SHP77 (cell line): Measurements from ENCODE around the gene PHKB.
"Not testable (repeated sequence)": the region's sequence is repeated elsewhere in the genome, so short reads cannot be mapped to it uniquely, and the experiment has no call there.

ENCODE experiments used
- DNase-seq, 2 experiments: peaks; one replicate each; lab custom pipeline; 2025; lab: John Stamatoyannopoulos, UW

PHKB gene

DNA sequence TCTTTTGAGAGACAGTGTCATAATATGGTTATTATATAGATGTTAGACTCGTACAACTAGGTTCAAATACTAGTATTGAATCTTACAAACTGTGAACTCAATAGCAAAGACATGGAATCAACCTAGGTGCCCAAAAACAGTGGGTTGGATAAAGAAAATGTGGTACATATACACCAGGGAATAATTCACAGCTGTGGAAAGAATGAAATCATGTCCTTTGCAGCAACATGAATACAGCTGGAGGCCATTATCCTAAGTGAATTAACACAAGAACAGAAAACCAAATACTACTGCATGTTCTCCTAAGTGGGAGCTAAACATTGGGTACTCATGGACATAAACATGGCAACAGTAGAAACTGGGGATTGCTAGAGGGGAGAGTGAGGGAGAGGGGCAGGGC lies 8.1 kb downstream of the PHKB start:
- no peak for DNase-seq

DNA sequence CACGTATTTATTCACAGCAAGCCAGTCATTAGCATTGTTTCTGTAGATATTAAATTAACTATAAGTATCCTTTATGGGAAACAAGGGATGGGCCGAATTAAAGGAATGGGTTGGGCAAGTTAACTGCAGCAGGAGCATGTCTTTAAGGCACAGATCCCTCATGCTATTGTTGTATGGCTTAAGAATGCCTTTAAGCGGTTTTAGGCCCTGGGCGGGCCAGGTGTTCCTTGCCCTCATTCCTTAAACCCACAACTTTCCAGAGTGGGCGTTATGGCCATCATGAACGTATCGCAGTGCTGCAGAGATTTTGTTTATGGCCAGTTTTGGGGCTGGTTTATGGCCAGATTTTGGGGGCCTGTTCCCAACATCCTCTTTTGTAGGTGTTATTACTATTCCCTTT lies 9.1 kb downstream of the PHKB start:
- DNase-seq = no peak

DNA sequence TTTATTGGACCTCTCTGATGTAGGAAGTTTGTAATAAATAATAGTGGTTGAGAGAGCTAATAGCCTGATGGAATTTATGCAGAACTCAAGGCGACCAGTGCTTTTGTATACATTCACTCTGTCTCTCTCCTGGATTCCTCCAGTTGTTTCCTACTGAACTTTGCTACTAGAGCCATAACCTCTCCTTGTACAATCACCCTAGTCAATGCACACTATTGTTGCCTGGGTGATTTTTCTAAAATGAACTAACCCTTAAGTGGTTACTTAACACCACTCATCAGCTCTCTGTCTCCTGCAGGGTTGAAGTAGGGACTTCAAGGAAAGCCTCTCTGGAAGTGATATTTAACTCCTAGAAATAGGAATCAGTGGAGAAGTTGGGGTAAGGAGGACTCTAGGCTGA lies 9.7 kb downstream of the PHKB start:
- no peak for DNase-seq

DNA sequence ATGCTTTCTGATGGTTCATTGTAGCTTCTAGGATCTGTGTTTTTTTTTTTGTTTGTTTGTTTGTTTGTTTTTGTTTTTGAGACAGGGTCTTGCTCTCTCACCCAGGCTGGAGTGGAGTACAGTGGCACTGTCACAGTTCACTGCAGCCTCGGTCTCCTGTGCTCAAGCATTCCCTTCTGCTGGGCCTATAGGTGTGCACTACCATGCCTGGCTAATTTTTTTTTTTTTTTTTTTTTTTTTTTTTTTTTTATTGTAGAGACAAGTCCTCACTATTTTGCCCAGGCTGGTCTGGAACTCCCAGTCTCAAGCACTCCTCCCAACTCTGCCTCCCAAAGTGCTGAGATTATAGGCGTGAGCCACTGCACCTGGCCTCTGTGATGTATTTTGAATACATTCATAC lies 11.9 kb downstream of the PHKB start:
- not testable (repeated sequence) for DNase-seq

DNA sequence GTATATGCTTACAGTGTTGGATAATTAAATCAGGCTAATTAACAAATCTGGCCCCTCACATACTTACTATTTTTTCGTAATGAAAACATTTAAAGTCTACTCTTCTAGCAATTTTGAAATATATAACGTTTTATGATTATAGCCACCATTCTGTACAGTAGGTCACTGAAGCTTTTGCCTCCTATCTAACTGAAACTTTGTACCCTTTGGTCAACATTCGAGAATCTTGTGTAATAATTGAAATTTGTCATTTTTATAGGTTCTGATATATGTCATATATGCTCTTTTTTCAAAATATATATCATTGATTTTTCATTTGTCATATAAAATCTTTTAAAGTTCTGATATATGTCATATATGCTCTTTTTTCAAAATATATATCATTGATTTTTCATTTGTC lies 12.7 kb downstream of the PHKB start:
- DNase-seq = no peak

DNA sequence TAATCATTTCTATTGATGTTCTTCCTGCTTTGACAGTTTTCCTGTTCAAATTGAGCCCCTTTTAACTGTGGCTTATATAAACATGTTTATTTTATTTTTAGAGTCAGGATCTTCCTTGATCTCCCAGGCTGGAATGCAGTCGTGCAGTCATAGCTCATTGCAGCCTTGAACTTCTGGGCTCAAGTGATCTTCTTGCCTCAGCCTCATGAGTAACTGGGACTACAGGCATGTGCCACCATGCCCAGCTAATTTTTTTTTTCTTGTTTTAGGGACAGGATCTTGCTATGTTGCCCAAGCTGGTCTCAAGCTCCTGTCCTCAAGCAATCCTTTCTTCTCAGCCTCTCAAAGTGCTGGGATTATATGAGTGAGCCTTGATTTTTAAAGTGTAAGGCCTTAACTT lies 14.7 kb downstream of the PHKB start:
- DNase-seq = no peak

DNA sequence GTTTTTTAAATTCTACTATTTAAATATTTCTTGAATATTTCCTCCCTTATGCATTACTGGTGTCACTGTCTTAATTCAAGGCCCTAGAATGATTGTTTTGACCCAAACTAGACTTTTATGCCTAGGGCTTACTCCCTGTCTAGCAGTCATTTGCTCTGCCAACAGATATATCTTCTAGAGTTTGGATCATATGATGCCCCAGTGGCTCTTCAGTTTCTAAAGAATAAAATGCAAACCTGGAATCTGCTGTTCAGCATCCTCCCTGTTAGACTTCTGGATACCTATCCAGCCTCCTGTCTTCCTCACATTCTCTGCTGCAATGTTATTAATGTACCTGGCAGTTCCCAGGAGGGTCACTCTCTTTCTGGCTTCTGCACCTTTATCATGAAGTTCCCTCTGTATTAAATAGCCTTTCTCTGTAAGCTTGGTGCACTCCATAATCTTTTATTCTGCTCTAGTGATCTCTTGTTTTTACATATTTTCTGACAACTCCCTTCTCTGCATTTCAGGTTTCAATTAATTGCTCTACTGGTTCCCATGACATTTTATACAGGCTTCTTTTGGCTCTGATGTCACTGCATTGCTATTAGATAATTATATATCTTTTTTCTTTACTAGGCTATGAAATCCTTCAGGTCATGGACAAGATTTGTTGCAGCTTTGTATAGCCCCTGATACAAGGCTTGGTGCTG lies 15.7 kb downstream of the PHKB start:
- no peak for DNase-seq

DNA sequence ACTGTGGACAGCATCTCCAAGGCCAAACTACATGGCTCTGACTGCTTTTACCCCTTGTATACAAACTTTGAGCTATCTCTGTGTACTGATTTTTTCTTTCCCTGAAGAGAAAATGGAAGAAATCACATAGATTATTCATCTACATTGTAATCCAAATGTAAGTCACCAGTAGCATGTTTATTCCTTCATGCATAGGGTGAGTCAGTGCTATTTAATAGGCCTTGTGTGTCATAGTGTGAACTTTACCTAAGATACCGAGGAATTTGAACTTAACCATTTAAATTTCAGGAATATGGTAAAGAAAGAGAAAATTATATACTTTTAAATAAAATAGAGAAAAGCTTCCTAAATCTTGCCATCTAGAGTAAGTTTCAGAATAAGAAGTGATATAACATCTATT lies 16.5 kb downstream of the PHKB start:
- DNase-seq = no peak

DNA sequence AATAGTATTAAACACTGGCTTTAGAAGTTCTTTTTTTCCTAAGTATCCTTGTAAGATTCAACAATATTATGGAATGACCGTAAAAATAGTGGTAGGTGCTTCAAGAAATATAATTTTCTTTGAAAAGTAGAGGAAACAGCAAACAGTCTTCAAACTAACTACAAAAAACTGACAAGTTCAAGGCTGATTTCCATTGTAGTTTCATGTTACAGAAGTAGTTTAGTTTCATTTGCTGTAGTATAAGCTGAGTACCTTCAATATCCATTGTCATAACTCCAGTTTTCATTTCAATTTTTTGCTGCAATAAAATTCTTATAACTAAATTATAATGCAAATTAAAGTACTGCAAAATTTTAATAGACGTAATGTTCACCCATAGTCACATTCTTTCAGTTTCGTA lies 19.3 kb downstream of the PHKB start:
- DNase-seq = no peak

DNA sequence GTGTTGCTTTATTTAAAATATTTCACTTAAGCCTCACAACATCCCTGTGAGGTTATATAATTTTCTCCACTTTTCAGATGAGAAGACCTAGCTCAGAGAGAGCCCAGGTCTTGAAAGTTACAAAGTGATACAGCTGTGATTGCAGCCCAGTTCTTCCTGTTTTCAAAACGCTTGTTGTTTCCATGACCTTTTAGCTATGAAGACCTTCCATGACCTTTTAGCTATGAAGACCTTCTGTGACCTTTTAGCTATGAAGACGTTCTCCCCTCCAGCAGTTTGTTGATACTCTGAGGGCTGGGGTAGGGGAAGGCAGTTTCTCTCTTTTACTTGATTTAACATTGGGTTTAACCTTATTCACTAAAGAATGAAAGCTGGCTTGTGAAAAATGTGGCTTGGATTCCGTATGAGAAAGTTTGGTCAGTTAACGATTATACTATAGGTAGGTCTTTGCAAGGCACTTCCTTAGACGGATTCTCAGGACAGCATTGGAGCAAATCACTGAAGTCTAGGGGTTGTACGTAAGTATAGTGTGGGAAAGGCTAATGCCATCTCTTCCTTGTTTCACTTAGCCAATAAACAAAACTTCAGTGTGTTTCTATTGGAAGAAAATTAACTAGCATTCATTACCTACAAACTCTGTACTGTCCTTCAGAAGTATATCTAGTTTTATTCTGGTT lies 20.7 kb downstream of the PHKB start:
- DNase-seq = no peak

DNA sequence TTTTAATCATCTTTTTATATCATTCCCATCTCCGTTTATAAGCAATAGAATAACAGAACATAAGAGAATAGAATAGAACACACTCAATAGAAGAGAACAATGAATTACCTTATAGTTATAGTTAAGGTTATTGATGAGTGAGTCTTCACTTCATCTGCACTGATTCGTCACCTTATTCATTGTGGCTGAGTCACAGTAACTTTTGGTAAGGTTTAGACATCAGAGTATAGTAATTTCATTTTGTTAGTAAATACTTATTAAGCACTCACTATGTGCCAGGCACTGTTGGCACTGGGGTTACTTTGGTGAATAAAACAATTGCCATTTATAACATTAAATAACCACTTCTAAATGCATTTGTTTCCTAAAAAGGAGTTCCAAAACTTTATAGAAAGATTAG lies 22.5 kb downstream of the PHKB start:
- DNase-seq = no peak

DNA sequence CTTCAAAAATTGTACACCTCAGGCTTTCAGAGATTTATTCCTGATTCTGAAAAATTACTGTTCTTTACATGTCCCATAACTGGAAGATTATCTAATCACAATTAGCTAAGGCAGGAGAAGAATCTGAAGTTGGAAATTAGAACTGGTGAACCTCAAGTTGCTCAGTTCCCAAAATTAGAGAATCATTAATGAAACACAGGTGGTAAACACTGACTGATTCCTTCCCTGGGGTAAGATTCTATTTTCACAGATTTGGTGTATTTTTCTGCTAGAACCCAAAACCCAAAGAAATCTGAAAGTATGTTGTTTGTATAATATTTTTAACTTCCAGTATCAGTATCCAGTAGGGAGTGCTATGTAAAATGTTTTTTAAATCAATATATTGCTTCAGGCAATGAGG lies 25.7 kb downstream of the PHKB start:
- DNase-seq = no peak

DNA sequence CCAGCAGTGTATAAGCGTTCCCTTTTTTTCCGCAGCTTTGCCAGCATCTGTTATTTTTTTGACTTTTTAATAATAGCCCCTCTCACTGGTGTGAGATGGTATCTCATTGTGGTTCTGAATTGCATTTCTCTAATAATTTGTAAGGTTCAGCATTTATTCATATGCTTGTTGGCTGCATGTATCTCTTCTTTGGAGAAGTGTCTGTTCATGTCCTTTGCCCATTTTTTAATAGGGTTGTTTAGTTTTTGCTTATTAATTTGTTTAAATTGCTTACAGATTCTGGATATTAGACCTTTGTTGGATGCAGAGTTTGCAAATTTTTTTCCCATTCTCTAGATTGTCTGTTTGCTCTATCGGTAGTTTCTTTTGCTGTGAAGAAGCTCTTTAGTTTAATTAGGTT lies 26.9 kb downstream of the PHKB start:
- DNase-seq = no peak

DNA sequence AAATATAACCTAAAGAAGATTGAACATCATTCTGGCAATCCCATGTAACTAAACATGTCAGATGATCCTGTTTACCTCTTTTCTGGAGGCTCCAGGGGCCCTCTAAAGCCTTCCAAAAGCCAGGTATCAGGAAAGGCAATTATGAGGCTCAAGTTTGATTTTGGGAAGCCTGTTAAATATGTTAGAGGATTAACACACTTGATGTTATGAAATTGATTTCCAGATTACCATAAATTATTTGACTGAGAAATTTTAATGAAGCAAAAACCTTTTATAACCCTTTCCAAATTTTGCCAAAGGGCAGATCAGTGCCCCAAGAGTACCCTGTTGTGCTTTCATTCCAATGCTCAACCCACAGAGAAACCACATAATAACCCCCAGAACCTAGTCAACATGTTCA lies 29.3 kb downstream of the PHKB start:
- no peak for DNase-seq

DNA sequence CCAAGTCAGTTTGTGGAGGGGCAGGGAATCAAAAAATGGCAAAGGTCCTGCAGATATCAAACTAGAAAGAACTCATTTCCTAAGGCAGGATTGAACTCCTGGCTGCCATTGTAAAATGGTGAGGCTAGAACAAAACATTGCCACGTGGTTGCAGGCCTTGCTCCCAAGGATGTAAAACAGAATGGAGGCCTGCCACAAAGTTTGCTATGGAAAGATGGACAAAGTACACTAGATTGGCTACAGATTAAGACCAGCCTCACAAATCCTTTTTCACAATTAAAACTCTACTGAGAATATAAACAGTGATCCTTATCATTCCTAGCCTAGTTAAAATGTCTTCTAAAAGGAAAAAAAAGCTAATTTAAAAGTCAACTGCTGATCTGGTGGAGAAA lies 30.9 kb downstream of the PHKB start:
- DNase-seq = no peak

DNA sequence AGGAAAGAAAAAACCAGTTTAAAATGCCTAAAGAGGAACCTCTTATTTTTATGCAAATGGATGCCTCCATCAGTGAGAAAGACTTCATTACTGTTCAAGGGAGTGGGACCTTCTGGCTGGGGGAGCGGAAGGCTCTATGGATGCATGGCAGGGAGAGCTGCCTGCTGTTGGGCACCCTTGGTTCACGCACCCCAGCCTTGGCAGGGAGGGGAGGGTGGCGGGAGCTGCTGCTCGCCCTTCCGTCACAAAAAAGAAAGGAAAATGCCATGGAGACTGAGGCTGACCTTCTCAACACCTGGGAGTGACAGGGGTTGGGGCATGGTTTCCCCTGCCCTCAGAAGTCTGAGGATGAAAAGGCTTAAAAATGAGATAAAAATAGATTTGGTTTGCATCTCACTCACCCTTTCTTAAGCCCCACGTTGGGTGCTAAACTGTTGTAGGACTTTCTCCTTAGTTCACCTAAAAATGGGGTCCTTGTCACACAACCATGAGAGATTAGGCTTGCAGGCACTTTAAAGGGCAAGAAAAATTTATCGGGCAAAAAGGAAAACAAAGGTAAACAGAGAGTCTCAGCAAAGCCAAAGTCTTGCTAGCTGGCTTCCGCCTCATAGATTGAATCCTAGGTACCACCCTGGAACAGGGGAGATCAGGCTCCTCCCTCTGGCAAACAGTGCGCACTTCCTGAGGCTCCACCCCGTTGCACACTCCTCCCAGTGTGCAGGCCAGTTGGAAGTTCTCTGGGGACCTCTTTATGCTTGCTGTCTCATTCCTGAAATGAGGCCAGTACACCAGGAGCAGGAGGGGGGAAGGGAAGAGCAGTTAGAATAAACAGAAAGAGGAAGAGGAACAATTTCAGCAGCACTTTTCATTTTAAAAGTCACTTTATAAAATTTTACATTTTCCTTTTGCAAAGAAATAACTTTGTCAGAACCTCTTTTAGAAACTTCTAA lies 31.6 kb downstream of the PHKB start:
- no peak for DNase-seq

DNA sequence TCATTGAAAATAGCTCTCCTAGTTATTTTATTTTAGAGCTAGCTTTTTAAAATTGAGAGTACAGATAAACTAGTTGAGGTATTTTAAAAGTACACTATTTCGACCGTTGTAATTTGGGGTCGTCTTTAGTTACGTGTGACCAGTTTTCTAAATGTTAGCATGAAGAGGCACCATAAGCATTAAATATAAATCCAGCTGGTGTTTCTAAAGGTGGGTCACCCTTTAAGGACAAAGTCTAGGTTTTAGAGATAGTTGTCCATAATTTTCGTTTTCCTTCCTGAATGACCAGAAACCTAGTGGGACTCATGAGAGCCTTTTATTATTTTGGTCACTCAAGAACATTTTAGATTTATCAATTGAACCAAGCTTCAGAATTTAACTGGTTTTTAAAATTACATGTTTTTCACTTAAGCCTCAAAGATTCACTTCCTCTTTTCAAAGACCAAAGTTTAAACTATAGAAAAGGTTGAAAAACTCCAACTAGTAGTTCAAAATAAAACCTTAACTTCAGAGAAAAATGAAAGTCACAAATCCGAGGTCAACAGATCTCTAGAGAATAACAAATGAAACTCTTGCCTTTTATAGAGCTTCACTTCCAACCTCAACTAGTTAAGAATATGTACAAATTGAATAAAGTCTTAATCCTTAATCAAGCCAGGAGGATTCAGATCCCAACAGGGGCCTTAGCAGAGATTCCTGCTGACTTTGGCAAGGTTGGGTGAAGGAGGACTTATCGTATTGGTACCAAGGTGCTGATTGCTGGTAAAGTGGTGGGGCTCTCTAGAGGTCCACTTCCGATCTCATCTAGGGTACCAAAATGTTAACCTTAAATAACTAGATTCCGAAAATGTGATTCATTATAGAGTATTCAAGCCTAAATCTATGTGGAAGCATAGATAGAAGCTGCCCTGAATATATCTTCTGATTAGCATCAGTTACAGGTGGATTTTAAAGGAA lies 32.5 kb downstream of the PHKB start:
- DNase-seq = no peak

DNA sequence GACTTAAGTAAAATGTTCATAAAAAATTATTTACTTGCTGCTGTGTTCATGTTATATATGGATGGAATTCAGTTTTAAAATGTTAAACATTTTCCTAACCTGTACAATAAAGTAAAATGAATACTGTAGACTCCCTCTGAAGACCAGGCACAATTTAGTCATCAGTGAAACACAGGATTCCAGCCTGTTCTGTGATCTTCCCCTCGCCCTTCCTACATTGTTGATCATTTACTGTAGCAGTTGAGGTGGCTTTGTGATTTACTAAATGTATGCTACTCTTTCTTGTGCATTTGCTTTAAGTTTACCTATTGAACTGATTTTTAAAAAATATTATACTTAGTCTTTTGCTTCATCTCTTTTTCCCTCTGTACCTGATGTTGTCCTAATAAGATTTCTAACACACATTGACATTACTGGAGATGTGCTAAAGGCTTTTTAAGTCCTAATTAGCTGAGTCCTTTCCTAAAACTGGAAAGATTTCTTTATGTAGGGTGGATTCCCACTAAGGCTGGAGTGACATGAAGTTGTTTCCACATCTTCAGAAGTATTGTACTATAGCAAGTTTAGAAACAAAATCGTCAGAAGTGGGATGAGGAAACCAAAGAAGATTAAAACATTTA lies 38.1 kb downstream of the PHKB start:
- no peak for DNase-seq

DNA sequence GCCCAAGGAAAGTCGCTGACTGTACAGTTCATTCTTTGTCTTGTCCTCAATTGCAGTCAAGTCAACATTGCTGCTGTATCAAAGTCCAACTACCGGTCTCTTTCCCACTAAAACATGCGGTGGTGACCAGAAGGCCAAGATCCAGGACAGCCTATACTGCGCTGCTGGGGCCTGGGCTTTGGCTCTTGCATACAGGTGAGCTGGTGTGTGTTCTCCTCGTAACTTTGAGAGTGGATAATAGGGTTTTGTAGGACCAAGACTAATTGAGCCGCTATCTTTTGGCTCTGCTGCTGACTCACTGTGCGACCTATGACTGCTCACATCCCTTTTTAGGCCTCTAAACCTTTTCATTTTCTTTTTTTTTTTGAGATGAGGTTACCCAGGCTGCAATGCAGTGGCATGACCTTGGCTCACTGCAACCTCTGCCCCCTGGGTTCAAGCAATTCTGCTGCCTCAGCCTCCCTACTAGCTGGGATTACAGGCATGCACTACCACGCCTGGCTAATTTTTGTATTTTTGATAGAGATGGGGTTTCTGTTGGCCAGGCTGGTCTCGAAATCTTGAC lies 38.7 kb downstream of the PHKB start:
- no peak for DNase-seq

DNA sequence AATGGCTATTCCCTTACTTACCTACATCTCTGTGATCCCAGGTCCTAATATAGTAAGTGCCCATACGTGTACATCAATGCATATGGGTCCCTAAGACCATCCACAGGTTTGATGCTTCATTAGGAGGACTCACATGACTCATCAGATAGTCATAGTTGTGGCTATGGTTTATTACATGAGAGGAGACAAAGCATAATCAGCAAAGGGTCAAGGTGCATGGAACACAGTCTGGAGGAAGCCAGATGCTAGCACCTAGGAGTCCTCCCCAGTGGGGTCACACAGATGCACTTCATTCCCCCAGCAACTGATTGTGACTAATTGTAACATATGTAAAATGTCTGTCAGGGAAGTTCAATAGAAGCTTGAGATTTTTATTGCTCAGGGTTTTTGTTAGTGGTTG lies 42.8 kb downstream of the PHKB start:
- DNase-seq = no peak

DNA sequence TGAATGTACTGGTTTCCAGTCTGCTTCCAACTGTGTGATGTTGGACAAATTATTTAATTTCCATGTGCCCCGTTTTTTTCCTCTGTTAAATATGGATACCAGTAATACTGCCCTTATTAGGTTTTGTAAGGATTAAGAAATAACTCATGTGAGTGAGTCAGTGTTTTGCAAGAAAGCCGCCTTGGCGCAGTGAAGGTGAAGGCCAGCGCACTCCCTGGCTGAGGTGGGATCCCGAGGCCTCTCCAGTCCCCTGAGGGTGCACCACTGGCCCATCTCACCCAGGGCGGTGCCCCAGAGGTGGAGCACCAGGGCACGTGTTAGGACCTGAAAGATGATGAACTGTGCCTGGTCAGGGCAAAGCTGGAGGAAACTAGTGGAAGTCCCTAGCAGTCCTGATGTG lies 43.5 kb downstream of the PHKB start:
- DNase-seq = no peak
